HG02943 (cell line): ENCODE results near the gene KLKB1.
"Not testable (repeated sequence)": the region's sequence is repeated elsewhere in the genome, so short reads cannot be mapped to it uniquely, and the experiment has no call there.

Source experiments
- ATAC-seq: cut with Tn5 transposase; IDR thresholded peaks from one replicate; pipeline ENCODE4 v1.9.1; 2021; ENCODE audit warnings: mild to moderate bottlenecking, low read depth, moderate library complexity; ENCODE audit not compliant: unreplicated experiment

The KLKB1 gene

DNA sequence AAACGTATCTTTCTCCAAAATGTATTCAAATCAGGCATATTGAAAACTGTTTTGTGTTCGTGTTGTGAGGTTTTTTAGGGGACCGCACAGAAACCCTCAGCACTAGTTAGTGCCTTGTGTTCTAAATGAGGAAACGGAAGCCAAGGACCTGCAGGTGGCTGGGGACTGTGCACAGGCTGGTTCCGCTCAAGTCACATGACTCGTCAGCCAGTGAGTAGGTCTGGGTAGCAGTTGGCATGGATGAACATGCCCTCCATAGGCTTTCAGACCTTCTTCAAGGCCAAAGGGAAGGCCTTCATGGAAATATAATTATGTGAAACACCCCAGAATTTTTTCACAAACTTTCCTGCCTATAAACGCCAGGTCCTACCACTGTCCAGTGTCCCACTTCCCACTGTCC, 37.4 kb downstream of the KLKB1 start:
- no peak for ATAC-seq

DNA sequence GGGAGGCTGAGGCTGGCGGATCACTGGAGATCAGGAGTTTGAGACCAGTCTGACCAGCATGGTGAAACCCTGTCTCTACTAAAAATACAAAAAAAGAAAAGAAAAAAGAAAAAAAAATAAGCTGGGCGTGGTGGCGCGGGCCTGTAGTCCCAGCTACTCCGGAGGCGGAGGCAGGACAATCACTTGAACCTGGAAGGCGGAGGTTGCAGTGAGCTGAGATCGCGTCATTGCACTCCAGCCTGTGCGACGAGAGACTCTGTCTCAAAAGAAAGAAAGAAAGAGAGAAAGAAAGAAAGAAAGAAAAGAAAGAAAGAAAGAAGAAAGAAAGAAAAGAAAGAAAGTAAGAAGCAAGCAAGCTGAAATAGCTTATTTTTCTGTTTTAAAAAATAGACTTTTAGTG, 37.9 kb downstream of the KLKB1 start:
- ATAC-seq, result not testable (repeated sequence)

DNA sequence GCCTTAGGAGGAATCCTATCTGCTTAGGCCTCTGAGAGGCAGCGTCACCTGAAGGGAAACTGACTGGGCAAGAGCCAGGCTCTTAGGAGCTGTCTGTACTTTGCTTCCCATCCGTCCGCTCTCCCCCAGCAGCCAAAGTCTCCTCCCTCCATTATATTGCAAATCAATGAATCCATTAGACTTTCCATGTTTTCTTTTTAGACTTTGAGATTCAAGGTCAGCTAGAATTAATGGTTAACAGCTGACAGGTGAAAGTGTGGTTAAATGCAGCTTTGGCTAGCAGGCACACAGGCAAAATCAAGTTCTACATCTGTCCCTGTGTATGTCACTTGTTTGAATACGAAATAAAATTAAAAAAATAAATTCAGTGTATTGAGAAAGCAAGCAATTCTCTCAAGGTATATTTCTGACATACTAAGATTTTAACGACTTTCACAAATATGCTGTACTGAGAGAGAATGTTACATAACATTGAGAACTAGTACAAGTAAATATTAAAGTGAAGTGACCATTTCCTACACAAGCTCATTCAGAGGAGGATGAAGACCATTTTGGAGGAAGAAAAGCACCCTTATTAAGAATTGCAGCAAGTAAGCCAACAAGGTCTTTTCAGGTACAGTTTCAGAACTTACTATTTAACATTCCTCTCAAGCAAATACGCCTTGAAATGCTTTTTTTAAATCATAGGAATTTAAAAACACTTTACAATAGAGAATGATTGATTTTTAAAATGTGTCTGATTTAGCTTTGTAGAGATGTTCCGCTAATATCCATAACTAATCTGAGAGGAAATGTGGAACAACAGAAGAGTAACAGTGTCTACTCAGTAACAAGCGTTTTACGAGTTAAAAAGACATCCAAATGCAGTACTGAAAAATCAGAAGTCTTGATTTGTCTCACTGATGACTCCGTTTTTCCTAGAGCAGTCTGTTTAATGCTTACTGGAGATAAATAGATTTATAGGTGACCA, 38.7 kb downstream of the KLKB1 start, which contains the start of gene F11:
Gene F11, plus strand, starts transcription at position 507 of the 970 bp plus-strand sequence. CDS start 948 bp downstream, outside the sequence.
- ATAC-seq, result no peak

DNA sequence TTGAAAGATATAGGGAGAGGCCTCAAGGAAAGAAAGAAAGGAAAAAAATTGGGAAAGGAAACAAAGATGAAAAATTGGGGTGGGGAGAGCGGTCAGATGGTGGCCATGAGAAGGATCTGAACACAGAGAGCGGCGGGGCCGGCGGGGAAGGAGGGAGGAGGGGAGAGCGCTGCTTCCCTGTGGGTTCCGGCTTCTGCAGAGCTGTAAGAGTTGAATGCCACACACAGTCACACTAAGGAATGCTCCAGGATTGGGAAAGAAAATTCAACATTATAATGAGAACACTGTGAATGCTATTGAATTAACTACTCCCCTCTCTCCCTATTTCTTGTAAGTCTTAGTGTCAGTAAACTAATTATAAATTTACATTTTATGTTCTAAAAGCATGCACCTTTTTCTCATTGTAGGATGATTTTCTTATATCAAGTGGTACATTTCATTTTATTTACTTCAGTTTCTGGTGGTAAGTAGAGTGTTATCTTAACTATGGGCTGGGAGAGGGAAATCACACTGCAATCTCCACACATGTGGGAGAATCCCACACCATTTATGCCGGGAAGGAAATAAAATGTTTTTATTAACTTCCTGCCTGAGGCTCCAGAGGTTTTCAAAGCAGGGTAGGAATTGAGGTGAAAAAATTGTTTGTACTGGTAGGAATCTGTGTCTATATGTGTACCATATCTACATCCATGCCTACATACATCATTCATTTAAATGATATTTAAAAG, 39.6 kb downstream of the KLKB1 start:
- ATAC-seq, result no peak

DNA sequence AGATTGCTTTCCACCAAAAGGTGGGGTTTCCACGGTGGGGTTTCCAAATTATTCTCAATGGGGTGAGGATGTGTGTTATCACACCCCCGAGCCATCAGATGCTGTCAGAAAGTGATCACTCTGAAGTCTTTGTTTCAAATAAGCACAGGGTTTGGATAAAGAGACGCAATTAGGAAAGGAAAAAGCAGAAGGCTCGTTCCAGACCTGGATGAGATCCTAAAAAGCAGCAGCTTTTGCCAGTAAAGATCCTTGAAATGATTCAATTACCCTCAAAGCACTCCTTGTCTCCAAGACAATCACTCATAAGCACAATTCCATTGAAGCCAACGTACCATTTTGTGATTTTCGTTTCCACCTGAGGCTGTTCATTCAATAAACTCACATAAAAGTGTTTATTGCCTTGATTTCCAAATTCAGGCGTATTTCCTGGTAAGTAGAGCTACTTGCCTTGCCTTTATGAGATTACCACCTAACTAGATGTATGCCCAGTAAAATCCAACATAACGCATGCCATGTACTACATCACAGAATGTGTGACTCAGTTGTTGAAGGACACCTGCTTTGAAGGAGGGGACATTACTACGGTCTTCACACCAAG, 43.9 kb downstream of the KLKB1 start:
- ATAC-seq, result no peak

DNA sequence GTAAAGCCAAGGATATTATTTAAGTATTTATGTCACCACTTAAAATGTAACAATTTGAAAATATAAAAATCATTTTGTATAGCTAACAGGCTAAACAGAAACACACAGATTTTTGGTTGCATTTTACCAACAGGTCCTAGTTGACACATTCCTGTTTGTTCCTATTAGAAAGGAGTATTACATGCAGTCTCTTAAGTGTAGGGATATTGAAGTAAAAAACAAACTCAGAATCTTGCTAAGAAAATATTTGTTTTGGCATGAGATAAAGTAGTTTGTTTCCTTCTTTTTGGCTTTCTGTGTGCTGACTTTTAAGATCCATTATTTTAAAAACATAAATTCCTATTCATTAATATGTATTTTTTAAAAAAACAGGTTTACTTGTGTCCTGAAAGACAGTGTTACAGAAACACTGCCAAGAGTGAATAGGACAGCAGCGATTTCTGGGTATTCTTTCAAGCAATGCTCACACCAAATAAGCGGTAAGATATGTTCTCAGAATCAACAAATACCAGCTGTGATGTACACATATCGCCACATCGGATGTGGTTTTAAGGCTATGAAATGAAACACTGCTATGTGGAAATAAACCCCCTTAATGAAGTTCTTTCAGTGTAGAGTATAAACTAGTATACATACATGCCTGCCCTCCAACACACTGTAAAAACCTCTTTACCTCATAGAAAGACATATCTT, 45.5 kb downstream of the KLKB1 start:
- no peak for ATAC-seq

DNA sequence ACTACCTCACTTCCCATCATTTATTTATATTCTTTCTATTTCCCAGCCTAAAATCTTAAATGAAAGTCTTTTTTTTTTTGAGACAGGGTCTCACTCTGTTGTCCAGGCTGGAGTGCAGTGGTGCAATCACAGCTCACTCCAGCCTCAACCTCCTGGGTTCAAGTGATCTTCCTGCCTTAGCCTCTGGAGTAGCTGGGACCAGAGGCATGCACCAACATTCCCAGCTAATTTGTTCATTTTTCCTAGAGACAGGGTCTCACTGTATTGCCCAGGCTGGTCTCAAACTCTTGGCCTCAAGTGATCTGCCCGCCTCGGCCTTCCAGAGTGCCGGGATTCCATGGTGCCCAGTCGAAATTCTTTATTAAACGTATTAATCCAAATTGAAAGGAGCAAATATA, 46.1 kb downstream of the KLKB1 start:
- not testable (repeated sequence) for ATAC-seq

DNA sequence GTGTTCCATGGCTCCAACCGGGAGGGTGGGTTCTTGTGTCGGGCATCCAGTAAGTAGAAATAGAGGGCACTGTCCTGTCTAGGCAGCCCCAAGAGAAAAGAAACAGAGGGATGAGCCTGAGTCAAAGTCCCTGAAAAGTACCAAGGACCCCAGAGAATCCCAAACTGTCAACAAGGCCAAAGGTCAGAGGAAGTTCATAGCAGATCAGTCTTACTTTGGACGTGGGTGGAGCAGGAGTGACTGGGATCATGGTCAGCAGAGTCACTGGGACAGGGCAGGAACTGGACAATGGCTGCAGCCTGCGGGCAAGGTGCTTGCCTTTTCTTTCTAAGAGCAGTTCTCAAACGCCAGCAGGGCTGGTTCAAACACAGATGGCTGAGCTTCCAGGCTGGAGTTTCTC, 56.0 kb downstream of the KLKB1 start:
- no peak for ATAC-seq

DNA sequence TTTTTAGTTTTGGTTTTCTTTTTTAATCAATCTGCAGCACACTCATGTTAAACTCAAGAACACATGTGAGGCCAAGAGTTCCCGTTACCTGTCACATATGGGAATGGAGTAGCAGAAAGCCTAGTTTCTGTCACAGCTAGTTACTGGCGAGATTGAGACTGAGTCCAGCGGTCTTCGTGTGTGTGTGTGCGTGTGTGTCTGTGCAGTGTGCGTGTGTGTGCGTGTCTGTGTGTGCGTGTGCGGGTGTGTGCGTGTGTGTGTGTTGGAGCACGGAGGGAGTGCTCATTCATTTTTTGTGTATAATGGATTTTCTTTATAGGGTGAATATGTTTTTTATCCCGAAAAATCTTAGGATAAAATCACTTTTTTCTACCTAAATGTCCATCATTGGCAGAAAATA, 57.8 kb downstream of the KLKB1 start:
- ATAC-seq, result no peak

DNA sequence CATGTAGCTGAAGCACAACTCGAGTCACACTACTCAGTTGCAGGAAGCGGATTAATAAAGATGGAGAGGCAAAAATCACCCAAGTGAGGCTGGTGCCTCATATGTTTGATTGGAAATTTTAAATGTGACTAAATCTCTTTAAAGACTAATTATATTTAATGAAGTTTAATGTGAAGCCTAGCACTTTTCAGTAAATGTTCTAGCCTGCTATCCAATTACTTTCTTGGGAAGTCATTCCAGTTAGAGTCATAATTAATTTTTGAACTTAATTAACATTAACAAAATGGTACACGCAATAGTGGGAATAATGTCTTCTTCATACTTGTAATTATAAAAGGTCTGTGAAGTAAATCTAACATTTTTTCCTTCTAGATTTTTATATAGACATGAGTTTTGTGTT, 59.3 kb downstream of the KLKB1 start:
- ATAC-seq, result no peak

DNA sequence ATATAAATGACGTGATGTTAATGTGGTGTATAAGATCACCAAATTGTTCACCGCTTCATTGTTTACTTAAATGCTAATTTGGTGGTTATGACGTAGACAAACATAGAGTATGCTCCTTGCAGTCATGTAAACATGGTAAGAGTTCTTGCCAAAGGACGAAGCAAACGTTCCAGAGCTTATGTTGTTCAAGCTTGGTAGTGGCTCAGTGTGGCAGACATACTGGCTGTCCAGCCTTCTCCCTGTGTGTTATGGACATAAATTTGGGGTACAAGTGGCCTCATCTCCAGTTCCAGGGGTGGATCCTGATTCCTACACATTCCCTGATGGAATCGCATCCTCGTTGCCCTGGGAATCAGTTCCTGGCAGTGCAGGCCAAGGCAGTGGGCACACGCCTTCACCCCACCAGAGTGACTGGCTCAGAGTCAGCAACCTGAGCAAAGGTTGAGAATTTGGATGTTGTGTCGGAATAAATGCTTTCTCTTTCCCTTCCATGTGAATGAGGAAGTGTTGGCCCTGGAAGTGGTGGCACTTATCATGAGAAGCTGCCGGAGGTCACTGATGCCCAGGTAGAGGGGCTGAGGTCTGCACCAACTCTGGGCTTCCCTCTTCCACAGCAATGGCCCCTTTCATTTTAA, 64.1 kb downstream of the KLKB1 start:
- ATAC-seq, result no peak

DNA sequence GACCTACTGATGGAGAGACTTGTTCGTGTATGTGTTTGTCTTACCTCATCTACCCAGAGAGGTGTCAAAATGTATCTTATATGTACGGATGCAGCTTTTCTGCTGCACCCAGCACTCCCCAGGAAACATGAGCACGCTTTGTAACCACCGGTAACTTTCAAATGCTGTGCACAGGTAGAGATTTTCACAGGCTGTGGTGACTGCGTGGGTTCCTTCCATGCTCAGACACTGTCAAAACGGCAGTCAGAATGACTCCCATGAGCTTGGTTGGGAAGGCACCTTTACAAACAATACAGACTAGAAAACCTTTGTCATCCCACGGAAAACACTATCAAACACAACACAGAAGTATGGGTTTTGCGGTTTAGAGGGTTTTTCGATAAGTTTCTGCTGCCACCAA, 66.9 kb downstream of the KLKB1 start:
- ATAC-seq, result no peak

DNA sequence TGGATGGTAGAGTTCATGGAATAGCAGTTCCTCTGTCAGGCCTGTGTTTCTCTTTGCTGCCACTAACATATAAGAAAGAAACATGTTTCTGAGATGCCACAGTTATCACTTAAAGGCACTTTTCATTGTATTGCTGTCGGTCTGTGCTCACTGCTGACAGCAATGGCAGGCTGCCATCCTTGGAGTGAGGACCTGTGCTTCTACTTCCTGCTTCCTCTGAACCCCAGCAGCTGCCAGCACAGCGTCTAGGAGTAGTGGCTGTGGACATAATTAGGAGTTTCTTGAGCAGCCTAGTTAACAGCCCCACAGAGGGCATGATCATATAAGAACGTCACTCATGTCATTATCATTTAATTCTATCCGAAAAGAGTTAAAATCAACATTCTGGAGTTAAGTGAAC, 69.2 kb downstream of the KLKB1 start:
- ATAC-seq, result no peak

DNA sequence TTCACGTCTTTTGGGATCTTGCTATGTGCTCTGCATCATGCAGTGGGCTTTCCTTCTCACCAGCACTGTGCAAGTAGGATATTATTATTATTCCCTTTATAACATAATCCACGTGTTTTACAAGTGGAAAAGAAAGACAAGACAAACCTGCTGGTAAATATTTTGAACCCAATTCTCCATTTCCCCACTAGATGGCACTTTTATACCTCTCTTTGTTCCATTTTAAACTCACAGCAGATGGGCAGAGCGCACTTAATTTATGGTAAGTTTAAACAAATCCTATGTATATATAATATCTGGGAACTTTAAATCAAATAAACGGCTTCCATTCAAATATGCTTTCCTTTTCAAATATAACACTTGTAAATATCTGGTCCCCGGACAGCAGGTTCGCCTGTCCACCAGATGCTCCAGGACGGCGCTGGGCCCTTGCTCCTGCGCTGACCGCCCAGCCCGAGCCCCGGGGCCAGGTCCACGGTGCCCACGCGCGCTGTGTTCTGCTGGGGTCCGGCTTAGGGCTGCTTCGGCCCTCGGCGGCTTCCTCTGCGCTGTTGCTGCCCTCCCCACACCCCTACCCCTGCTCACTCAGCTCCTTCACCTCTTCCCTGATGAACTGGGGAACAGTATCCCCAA, 69.8 kb downstream of the KLKB1 start:
- ATAC-seq, result no peak

DNA sequence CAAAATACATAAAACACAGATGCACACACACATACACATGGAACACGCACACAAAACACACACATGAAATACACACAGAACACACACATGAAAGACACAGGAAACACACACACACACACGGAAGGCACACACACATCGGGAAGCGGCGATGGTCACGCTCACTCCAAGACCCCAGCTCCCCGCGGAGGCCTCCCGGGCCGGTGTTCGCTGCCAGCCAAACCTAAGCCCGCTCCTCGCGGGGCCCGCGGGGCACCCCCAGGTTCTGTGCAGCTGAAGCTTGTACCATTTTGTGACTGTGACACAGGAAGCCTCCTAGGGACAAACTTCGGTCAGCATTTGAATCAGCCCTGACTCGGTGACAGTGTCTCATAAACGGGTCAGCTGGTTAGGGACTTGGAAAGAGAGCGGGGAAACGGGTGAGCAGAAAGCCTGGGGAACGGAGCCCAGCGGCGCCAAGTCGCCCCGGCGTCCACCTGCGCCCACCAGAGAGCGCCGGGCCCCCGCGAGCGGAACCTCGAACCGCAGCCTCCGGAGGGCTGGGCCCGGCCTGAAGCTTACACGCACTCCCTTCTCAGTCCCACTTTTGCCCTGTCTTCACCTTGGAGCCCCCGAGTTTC, 70.8 kb downstream of the KLKB1 start:
- ATAC-seq, result no peak

DNA sequence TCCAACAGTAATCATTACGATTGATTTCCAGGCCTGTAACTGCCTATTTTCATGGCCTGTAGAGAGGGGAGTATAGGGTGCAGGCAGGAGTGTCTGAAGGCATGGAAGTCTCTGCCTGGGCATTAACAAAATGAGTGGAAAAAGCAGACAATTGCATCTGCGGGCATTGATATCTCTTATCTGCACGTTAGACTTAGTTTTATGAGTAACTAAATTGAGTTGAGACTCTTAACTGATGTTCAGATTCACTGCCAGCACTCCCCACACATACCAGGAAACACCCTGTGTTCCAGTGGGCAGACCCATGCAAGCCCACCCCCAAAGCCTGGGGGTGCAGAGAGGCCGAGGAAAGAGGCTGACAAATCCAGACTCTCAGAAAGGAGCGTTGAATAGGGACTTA, 72.0 kb downstream of the KLKB1 start:
- ATAC-seq, result no peak

DNA sequence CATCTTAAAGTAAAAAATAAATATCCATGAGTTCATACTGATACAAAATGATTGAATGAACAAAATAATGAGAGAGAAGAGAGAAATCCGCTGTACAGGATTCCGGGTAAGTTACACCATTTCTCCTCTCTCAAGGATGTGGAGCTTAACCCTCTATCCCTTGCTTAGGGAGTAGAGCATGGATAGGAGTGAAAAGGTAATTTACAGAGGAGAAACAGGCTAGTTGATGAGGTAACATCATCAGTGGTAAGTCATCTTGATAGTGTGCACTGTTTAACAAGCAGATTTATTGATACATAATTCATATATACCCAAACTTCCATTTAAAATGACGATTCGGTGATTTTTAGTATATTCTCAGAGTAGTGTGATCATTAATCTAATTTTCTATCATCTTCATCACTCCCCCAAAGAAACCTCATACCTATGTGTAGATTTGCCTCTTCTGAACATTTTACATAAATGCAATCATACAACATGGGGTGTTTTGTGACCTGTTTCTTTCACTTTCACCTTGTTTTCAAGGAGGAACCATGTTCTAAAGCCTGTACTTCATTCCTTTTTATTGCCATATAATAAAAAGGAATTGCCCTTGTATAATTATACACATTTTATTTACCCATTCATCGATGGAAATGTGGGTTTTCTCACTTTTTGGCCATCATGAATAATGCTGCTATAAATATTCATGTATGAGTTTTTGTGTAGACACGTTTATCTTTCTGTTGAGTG, 73.5 kb downstream of the KLKB1 start:
- ATAC-seq, result no peak

DNA sequence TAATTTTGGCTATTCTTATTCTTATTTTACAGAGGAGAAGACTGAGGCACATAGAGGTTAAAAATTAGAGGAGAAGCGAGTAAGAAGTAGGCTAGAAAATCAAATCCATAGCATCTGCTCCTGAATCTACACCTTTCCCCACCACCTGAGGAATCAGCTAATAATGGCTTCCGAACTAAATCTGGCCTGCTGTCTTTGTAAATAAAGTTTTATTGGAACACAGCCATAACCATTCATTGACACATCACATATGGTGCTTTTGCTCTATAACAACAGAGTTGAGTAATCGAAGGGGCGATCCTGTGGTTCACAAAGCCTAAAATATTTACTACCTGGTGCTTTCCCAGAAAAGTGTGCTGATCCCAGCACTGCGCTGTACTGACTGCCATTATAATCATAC, 76.9 kb downstream of the KLKB1 start:
- no peak for ATAC-seq
